Nephron (organoid): ENCODE results near the gene PIGT.

Source experiments
- H3K27ac Mint-ChIP-seq, 3 experiments: 2 replicates each; pipeline ENCODE4 v1.8.0; 2020; ENCODE audit warnings: mixed read lengths in 3 of 3, mild to moderate bottlenecking in 2 of 3, moderate library complexity in 1 of 3
- H3K27me3 Mint-ChIP-seq: 2 replicates; pipeline ENCODE4 v1.8.0; 2021; ENCODE audit warnings: low read depth, mild to moderate bottlenecking, moderate library complexity, mixed read lengths
- H3K36me3 Mint-ChIP-seq: 2 replicates; pipeline ENCODE4 v1.8.0; 2020; ENCODE audit warnings: low read depth, mixed read lengths
- H3K4me1 Mint-ChIP-seq: 2 replicates; pipeline ENCODE4 v1.8.0; 2020; ENCODE audit warnings: mixed read lengths
- H3K4me3 Mint-ChIP-seq, 3 experiments: 2 replicates each; pipeline ENCODE4 v1.8.0; 2020; ENCODE audit warnings: mild to moderate bottlenecking in 3 of 3, mixed read lengths in 3 of 3, moderate library complexity in 2 of 3
- H3K9me3 Mint-ChIP-seq: 2 replicates; pipeline ENCODE4 v1.8.0; 2020; ENCODE audit warnings: mixed read lengths
- CTCF ChIP-seq, 3 experiments: fragments of 200-600 bp; sonication (generic); IDR thresholded peaks; one replicate each; pipeline ENCODE4 v1.5.0; 2021; ENCODE audit warnings: antibody characterized with exemption in 3 of 3; ENCODE audit not compliant: unreplicated experiment in 3 of 3

PIGT gene

DNA sequence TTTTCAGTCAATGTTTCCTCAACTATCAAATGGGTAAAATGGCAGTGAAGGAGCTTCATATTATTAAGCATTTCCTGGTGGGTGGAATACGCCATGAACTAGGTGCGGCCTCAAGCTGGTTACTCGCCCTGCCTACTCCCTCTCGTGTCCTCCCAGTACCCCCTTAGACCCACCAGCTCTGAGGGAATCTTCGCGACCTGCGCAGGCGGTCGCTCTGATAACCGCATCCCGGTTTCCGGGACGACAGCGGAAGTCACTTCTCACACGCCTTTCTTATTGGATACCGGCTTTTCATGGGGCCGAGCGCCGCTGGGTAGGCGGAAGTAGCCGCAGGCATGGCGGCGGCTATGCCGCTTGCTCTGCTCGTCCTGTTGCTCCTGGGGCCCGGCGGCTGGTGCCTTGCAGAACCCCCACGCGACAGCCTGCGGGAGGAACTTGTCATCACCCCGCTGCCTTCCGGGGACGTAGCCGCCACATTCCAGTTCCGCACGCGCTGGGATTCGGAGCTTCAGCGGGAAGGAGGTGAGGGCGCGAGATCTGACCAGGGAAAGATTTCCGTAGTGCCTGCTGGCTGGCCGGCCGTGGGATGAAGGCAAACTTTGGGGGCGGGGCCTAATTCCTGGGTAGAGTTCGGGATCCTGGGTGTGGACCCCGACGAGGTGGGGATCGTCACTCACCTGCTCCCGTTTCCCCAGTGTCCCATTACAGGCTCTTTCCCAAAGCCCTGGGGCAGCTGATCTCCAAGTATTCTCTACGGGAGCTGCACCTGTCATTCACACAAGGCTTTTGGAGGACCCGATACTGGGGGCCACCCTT is at the start of gene PIGT:
PIGT (plus strand) TSS at position 320 of the 816 bp plus-strand sequence; CDS start at position 336, 16 bp downstream.
- Mint-ChIP-seq H3K36me3 (peaks cover 14% of the 10 kb centered on the region), H3K4me3 (peak within 1 kb of the TSS; percentile 95 to 98 (median 96)), H3K4me1 (peaks cover 21% of the 10 kb centered on the region), H3K27ac (peak within 1 kb of the TSS; percentile 78 to 95 (median 84)), H3K27me3 (no peaks in the 10 kb centered on the region), H3K9me3 (no peaks in the 10 kb centered on the region)
- TF ChIP-seq CTCF (IDR thresholded peaks at IDR 0.05; ENCODE audit: unreplicated experiment in 3 of 3) = no peak

DNA sequence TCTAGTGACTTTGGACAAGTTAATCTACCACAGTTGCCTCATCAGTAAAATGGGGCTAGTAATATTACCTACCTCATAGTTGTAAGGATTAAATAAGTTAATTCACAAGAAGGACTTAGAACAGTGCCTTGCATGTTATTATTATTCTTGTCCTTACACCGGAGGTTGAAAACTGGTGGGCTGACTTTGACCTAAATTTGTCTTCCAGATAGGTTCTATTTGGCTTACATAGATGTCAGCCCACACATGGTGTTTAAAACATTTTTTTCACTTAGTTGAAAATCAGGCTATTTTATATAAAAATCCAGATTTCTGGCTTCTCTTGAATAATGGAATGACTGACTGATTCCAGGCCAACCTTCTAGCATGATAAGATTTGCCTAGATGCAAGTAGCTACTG is 49.7 kb upstream of the PIGT start:
- Mint-ChIP-seq H3K27ac (no peak overlapping the region), H3K27me3 (no peaks in the 10 kb centered on the region), H3K4me1 (peaks cover 14% of the 10 kb centered on the region), H3K4me3 (no peak overlapping the region), H3K36me3 (peaks cover 33% of the 10 kb centered on the region), H3K9me3 (no peaks in the 10 kb centered on the region)
- TF ChIP-seq CTCF (IDR thresholded peaks at IDR 0.05; ENCODE audit: unreplicated experiment in 3 of 3) = no peak

- no peak for TF ChIP-seq CTCF (IDR thresholded peaks at IDR 0.05; ENCODE audit: unreplicated experiment in 3 of 3)
- Mint-ChIP-seq H3K27ac (no peak overlapping the region), H3K9me3 (no peaks in the 10 kb centered on the region), H3K4me3 (no peak overlapping the region), H3K27me3 (no peaks in the 10 kb centered on the region), H3K36me3 (peaks cover 33% of the 10 kb centered on the region), H3K4me1 (peaks cover 14% of the 10 kb centered on the region)
Measured at GRCh38 chr20:45366631-45367030, 49.3 kb upstream of the PIGT start.

DNA sequence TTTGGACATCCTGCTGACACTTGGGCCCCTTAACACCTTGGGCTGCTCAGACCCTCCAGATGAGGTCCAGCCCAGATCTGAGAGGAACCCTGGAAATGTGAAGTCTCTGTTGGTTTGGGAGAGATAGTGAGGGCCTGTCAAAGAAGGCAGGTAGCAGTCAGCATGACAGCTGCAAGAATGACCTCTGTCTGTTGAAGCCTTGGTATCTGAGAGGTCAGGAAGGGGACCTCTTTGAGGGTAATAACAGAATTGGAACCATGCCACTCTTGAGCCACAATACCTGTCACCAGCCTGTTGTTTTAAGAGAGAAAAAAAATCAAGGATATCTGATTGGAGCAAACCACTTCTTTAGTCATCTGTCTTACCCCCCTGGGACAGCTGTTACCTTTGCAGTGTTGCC is 48.8 kb upstream of the PIGT start:
- no peak overlapping the region for H3K4me3 Mint-ChIP-seq
- no peaks in the 10 kb centered on the region for H3K27me3 Mint-ChIP-seq
- no peaks in the 10 kb centered on the region for H3K9me3 Mint-ChIP-seq
- peaks cover 14% of the 10 kb centered on the region for H3K4me1 Mint-ChIP-seq
- no peak overlapping the region for H3K27ac Mint-ChIP-seq
- no peak for TF ChIP-seq CTCF (IDR thresholded peaks at IDR 0.05; ENCODE audit: unreplicated experiment in 3 of 3)
- peaks cover 33% of the 10 kb centered on the region for H3K36me3 Mint-ChIP-seq

DNA sequence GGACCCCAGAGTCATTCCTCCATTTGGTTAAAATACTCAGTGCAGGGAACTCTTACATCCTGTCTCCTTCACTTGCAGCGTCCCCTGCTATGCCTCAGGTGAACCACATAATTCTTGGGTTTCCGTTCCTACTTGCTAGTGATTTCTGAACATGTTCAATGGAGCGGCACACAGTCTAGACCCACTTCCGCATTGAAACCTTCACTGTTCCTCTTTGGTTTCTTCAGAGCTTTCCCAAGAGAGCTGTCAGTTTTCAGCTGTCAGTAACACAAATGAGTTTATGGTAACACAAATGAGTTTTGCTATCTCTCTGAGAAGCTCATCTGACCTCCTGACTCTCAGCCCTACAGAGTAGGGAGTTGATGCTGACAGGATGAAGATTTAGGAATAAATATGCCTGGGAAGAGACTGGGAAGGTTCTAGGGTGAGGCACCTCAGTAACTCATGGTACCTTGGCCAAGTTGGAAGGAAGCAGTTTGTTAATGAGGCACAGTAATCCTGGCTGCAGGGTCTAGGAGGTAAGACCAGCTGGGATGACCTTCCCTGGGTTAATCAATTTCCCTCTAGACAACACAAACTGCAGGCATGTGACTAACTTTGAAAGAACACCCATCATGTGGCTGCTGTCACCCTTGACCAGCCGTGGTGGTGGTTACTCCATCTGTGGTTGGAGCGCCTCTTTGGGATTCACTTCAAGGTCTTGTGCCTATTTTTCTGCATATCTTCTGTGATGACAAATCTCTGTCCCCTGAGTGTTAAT is 47.5 kb upstream of the PIGT start:
- no peak overlapping the region for H3K4me3 Mint-ChIP-seq
- peaks cover 7% of the 10 kb centered on the region for H3K4me1 Mint-ChIP-seq
- H3K27me3 Mint-ChIP-seq = peaks cover 3% of the 10 kb centered on the region
- peak overlapping the region in 1 of 3 experiments; percentile 33 for H3K27ac Mint-ChIP-seq
- TF ChIP-seq CTCF (IDR thresholded peaks at IDR 0.05; ENCODE audit: unreplicated experiment in 3 of 3) = no peak
- H3K9me3 Mint-ChIP-seq = no peaks in the 10 kb centered on the region
- peaks cover 33% of the 10 kb centered on the region for H3K36me3 Mint-ChIP-seq
